Transverse colon (tissue), 4 donors: ENCODE measurements around the gene LRRC45. TPM values are rescaled to one million over a fixed set of nuclear protein-coding genes. Genes with fewer than 3 reads are reported as not detected.

Experiments used
- DNase-seq: peaks from one replicate; pipeline ENCODE4 v3.0.0-alpha.2; 2019
- H3K27ac ChIP-seq, 4 donors: fragments of 200-600 bp; sonication (generic); 2 replicates each; pipeline ENCODE4 v1.5.1; 2016 to 2018; ENCODE audit warnings: inconsistent platforms in 4 of 4
- H3K27me3 ChIP-seq: fragments of 200-600 bp; sonication (generic); 2 replicates; pipeline ENCODE4 v1.5.1; 2017; ENCODE audit warnings: inconsistent platforms
- H3K36me3 ChIP-seq, 4 donors: fragments of 200-600 bp; sonication (generic); 2 replicates each; pipeline ENCODE4 v1.5.1; 2017 to 2019; ENCODE audit warnings: inconsistent platforms in 4 of 4
- H3K4me1 ChIP-seq, 4 donors: fragments of 200-600 bp; sonication (generic); 2 replicates each; pipeline ENCODE4 v1.5.1; 2017 to 2020; ENCODE audit warnings: inconsistent platforms in 4 of 4
- H3K4me3 ChIP-seq, 4 donors: fragments of 200-600 bp; sonication (generic); 1 replicate in 1 of 4; 2 replicates in 3 of 4; pipeline versions ENCODE4 v1.5.1 to v1.6.1; 2017 to 2019; ENCODE audit warnings: inconsistent platforms in 4 of 4
- H3K9me3 ChIP-seq, 2 donors: fragments of 200-600 bp; sonication (generic); 2 replicates each; pipeline ENCODE4 v1.5.1; 2017 to 2019; ENCODE audit warnings: inconsistent platforms in 2 of 2
- CTCF ChIP-seq, 5 experiments: fragments of 200-600 bp in 3 of 5; fragments of 450-650 bp in 2 of 5; sonication (generic) in 3 of 5; IDR thresholded peaks; 1 replicate in 2 of 5; 2 replicates in 3 of 5; pipeline ENCODE4 v1.5.1; 2016 to 2017; ENCODE audit warnings: antibody characterized with exemption in 5 of 5, inconsistent platforms in 3 of 5, mild to moderate bottlenecking in 2 of 5, moderate library complexity in 1 of 5
- EP300 ChIP-seq: sonication (generic); formaldehyde crosslinking; IDR thresholded peaks from one replicate; pipeline ENCODE4 v1.6.1; 2017; ENCODE audit warnings: antibody characterized with exemption, low read depth
- POLR2A ChIP-seq: fragments of 450-650 bp; IDR thresholded peaks from one replicate; pipeline ENCODE4 v1.6.1; 2016; ENCODE audit warnings: antibody characterized with exemption, mild to moderate bottlenecking, moderate library complexity
- POLR2AphosphoS5 ChIP-seq, 3 donors: sonication (generic); formaldehyde crosslinking; IDR thresholded peaks; one replicate each; pipeline ENCODE4 v1.6.1; 2016; ENCODE audit warnings: antibody characterized with exemption in 3 of 3
- WGBS, 2 donors: methylation state at CpG; one replicate each; pipeline ENCODE4 v1.1.5; 2018; ENCODE audit warnings: low coverage in 1 of 2; 5-methylcytosine and 5-hydroxymethylcytosine counted together
- in situ Hi-C, 4 donors: fragments of 200-750 bp; cut with MboI; loops; one replicate each; pipeline versions ENCODE4 v1.15.0 to v1.15.1; 2017; ENCODE audit warnings: low sequenced_read_pairs in 3 of 4, low pct_ligation_motif_present in 1 of 4, low pct_unique_long_range_greater_than_20kb in 1 of 4
- intact Hi-C: fragments of 100-400 bp; cut with DNase I; formaldehyde crosslinking; loops from one replicate; pipeline ENCODE4 v1.15.1; 2023; ENCODE audit warnings: low total_unique reads
- total RNA-seq, 4 donors: library from RNA; depleted of rRNA; stranded (reverse); fragments of >200 nt; gene quantifications; one replicate each; pipeline ENCODE4 v1.1.0, GENCODE V29; 2016

LRRC45 gene
- total RNA-seq, 4 donors from 2014 or later: 12.7 to 40.6 (median 23.5) TPM

- intact Hi-C loops (no loop called here), in situ Hi-C loops (no loop called here)
- 90% methylated on average over 28 of the region's 28 CpGs; no CpG with 5 or more reads in 1 of the 2 donors for WGBS, 2 donors
These were observed 33.0 kb downstream of the LRRC45 start for GRCh38 chr17:82055965-82056728.

GRCh38 chr17:82056729-82057621 is 33.9 kb downstream of the LRRC45 start:
- Histone ChIP-seq H3K36me3 (peaks cover 0 to 9% (median 3%) of the 10 kb centered on the region in 4 donors), H3K9me3 (no peaks in the 10 kb centered on the region), H3K4me3 (no peak overlapping the region), H3K27me3 (no peaks in the 10 kb centered on the region), H3K27ac (no peak overlapping the region), H3K4me1 (peaks cover 7 to 14% (median 13%) of the 10 kb centered on the region in 4 donors)
- no peak for TF ChIP-seq EP300
- TF ChIP-seq POLR2A: no peak
- no peak for TF ChIP-seq CTCF (IDR thresholded peaks at IDR 0.05)
- no peak for TF ChIP-seq POLR2AphosphoS5 (IDR thresholded peaks at IDR 0.05)
- DNase-seq: no peak
- in situ Hi-C loops (no loop called here), intact Hi-C loops (no loop called here)
- 47 to 85% methylated on average over 3 to 26 of the region's 29 CpGs for WGBS, 2 donors

More at GRCh38 chr17:82055965-82056728, 33.0 kb downstream of the LRRC45 start:
- no peak overlapping the region for H3K27ac ChIP-seq
- H3K27me3 ChIP-seq: no peaks in the 10 kb centered on the region
- H3K4me3 ChIP-seq: no peak overlapping the region
- TF ChIP-seq POLR2AphosphoS5 (IDR thresholded peaks at IDR 0.05) (no peak), CTCF (IDR thresholded peaks at IDR 0.05) (no peak), POLR2A (no peak), EP300 (no peak)
- no peak for DNase-seq
- no peaks in the 10 kb centered on the region for H3K9me3 ChIP-seq
- peaks cover 0 to 9% (median 3%) of the 10 kb centered on the region in 4 donors for H3K36me3 ChIP-seq
- H3K4me1 ChIP-seq: peaks cover 7 to 14% (median 14%) of the 10 kb centered on the region in 4 donors

- TF ChIP-seq CTCF (IDR thresholded peaks at IDR 0.05) (no peak), POLR2AphosphoS5 (IDR thresholded peaks at IDR 0.05) (no peak), EP300 (no peak), POLR2A (no peak)
- no peak for DNase-seq
- in situ Hi-C loops (no loop called here), intact Hi-C loops (no loop called here)
- Histone ChIP-seq H3K9me3 (no peaks in the 10 kb centered on the region), H3K36me3 (peaks cover 0 to 9% (median 3%) of the 10 kb centered on the region in 4 donors), H3K27ac (no peak overlapping the region), H3K4me1 (peaks cover 0 to 4% (median 2%) of the 10 kb centered on the region in 4 donors), H3K4me3 (no peak overlapping the region), H3K27me3 (no peaks in the 10 kb centered on the region)
- 77% methylated on average over 17 of the region's 17 CpGs; no CpG with 5 or more reads in 1 of the 2 donors for whole genome bisulfite sequencing, 2 donors
These were observed 35.2 kb downstream of the LRRC45 start for GRCh38 chr17:82058230-82058854.
